Activated CD8-positive, alpha-beta memory T cell treated with anti-CD3 and anti-CD28 coated beads, Interleukin-2, amount 50 U/mL, for 4 hours (primary cell): Measurements from ENCODE around the gene CNTNAP5.

Source experiments
- DNase-seq: peaks from one replicate; pipeline ENCODE4 v3.0.0-alpha.2; 2020

CNTNAP5 gene

DNA sequence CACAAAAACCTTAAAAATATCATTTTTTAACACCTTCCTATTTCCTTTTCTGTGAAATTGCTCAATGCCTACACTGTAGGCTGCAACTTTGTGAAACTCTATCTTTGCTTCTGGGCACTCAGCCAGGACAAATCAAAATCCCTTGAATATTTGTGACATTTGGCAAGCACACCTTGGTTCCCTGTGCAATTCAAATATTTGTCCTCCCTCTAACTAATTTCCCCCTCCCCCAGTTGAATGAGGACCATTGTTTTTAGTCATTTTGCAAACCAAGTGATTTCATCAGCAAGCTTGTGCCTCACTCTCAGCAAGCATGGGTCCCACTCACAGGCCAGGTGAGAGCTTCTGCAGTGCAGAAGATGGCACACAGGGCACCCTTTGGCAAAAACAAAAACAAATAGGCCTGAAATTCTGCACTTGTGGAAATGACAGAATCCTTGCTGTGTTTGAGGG lies 541.5 kb downstream of the CNTNAP5 start:
- no peak for DNase-seq

DNA sequence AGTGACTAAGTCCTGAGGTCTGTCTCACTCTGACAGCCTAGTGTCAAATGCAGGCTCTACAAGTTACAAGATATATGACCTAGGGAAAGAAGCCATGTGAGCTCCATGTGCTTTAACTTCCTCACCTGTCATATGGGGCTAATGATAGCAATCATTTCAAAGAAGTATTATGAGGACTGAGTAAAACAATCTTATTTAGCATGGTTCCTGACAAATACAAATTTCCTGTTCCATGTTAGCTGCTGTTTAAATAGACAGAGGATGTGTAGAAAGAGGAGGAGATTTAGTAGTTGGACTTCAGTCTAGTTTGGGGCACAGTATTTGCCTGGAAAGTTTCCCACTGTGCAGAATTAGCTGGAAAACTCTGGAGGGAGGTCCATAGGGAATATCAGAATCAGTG lies 545.8 kb downstream of the CNTNAP5 start:
- DNase-seq, result no peak

DNA sequence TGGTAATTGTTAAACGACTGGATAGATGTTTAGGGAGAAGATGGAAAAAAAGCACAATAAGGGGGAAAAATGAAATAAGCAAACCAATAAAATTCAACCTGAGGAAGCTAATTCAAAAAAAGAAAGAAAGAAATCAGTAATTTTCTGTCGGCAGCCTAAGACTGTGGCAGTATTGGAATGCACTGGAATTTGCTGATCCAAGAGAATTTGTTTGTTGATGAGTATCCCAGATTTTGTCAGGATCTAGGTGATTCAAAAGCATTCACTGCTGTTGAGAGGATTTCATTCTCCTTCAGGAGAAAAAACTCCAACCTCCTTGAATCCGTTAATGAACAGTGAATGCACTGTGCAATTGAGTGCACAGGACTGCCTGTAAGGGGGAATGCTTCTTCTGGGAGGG lies 546.7 kb downstream of the CNTNAP5 start:
- no peak for DNase-seq

DNA sequence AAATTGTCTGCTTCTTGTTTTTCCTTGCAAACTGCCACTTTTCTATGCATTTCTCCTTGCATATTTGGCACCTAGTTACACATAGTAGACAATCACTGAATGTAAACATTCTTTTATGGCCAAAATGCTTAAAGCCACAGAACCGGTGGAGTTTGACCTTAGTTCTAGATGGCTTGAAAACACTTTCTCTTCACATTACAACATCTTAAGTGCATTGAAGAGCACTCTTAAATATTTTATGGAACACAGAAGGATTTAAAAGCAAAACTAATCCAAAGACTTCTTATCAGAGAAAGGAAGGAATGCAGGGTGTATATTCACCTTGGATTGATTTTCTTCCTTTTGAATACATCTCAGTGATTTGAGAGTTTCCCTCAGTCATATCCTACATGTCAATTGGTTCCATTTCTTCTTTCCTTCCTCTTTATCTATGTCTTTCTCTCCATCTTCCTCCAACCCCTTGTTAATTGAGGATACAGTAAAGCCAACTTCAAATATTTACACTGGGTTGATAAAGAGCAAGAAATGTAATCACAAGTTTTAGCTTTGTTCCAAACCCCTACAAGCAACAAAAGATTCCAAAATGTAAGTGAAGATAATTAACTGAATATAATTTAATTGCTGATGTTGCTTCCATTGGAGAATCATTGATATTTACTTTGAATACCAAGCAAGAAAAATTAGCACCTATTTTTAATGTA lies 548.0 kb downstream of the CNTNAP5 start:
- DNase-seq, result no peak

DNA sequence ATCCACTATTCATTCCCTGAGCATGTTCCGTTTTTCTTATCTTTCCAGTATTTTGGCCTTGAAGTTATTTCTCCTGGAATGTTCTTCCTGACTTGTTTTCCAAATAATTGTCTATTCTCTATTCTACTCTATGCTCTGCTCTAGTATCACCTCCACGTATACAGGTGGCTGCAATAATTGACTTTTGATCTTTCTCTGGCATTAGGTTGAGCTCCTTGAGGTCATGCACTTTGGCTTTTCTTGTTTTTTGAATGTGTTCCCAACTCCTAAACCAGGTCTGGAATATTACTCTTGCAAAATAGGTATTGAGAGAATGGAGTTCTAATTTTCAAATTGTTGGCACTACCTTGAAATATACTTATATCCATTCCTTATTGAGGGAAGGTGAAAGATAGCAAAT lies 550.4 kb downstream of the CNTNAP5 start:
- DNase-seq, result no peak

DNA sequence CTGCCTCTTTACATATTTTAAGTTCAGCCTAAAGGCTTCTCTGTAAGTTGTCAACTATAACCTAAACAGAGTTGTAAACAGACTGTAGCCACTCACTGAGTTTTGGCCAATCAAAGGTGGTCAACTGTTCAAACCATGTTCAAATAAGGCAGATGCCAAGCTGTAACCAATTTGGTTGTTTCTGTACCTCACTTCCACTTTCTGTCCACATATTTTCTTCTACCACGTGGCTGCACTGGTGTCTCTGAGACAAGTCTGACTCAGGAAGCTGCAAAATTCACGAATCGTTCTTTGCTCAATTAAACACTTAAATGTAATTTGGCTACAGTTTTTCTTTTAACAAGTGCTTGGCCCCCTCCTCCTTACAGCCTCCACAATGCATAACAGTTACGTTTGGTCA lies 555.2 kb downstream of the CNTNAP5 start:
- no peak for DNase-seq

DNA sequence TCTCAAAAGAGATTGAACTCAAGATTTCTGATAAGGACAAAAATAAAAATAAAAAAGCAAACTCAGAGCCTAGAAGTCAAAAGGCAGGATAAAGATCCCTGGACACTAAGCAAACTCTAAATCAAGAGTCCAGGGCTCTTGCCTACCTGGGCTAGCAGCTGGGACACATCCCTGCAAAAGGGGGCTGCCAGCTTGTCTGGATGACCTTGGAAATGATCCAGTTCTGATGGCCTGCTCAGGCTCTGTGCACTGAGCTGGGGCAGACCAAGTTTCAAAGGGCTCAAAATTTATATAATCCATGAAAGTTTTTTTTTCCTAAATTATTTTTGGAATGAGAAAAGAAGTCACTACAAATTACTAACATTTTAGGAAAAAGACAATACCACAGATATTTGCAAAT lies 557.3 kb downstream of the CNTNAP5 start:
- no peak for DNase-seq

DNA sequence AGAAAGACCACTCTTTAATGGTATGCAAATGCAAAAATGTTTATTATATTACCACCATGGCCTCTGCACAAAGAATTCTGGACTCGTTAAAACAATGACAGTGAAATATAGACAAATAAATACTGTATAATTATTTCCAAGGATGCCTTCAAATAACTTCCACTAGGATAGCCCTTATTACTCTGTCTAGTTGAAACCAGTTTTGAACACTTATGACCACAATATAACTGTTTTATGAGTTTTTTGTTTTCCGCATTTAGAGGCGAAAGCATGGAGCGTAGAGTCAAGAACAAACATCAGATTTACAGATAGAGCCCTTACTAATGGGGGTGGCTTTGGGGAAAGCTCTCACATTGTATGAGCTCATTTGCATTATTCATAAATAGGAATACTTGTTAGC lies 559.5 kb downstream of the CNTNAP5 start:
- DNase-seq, result no peak

DNA sequence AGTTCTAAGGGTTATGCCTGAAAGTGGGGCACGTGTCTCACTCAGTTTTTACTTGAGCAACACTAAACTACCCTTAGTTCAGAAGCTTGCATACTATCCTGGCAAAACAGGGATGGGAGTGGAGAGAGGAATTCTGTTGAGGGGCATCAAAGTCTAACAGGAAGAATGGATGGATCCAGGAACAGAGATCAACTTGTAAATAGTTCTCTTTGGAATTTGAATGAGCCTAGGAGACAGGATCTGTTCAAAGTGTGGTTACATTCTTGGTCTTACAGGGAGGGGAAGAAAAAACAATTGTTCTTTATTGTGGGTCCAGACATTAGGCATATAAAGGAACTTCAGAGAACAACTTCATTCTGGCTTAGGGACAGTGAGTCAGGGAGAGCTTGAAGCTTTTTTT lies 560.2 kb downstream of the CNTNAP5 start:
- DNase-seq, result no peak

DNA sequence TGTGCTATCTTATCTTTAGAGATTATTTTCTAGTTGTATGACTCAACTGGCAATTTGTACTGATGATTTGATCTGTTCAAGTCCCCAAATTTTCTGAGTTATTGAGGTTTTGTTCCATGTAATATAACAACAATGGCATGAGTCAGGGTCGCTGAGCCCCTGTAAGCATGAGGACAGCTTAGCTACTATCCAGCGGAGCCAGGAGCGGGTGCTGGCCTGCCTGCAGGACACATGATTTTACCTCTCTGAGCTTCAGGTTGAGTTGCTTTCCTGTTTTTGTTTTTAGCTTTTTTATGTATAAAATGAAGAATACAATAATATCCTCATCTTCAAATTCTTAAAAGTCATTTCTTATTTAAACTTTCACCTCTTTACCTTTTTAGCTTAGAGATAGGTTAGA lies 561.1 kb downstream of the CNTNAP5 start:
- no peak for DNase-seq

DNA sequence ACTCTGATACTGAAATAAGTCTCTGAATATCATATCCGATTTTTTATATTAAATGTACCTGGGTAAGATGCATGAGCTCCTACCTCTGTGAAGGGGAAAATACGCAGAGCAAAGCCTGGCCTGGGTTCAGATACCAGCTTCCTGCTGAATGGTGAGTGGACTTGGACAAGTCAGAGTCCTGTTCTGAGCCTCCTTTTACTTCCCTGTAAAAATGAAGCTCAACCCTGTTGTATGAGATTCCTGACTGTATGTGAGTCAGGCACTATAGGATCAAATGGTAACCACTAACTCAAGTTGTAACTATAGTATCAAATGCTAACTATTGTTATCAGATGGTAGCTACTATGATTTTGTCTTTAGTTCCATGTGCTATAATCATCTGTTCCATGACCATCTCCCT lies 561.7 kb downstream of the CNTNAP5 start:
- no peak for DNase-seq

DNA sequence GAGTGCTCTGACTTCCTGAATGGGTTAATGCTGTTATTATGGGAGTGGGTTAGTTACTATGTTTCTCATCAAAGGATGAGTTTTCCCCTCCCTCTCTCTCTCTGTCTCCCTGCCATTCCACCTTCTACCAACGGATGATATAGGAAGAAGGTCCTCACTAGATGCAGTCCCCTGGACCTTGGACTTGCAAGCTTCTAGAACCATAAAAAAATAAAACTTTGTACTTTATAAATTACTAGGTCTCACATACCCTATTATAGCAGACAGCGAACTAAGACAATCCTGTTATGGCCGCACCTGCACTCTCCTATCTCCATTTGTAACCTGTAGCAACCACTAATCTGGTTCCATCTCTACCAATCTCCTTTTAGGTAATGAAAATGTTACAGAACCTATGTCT lies 564.9 kb downstream of the CNTNAP5 start:
- no peak for DNase-seq

DNA sequence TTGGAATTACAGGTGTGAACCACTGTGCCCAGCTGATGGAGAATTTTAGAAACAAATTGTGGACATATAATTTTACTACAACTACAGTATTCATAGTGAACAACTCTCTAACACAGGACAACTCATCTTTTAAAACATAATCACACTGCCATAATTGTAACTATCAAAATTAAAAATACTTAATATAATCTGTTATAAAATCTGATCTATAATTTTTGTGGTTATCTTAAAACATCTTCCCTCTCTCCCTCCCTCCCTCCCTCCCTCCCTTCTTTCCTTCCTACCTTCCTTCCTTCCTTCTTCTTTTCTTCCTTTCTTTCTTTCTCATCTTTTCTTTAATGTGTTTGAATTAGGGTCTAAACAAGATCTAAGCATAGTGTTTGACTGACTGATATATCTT lies 577.7 kb downstream of the CNTNAP5 start:
- DNase-seq, result no peak

DNA sequence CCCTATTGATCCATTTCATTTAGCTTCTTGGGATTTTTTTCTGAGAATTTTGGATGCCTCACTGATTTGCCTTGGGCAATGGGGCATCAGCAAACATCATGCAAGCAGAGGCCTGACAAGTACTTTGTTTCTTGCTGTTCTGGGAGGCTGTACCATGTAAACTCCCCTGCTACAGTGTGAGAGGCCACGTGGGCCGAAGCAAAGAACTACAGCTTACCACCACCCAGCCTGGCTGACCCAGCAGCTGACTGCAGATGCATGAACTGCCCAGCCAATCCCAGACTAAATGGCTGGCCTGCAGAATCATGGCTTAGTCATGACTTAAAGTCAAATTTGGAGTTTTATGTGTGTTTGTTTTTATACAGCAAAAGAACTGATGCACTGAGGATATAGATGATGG lies 579.9 kb downstream of the CNTNAP5 start:
- DNase-seq, result no peak

DNA sequence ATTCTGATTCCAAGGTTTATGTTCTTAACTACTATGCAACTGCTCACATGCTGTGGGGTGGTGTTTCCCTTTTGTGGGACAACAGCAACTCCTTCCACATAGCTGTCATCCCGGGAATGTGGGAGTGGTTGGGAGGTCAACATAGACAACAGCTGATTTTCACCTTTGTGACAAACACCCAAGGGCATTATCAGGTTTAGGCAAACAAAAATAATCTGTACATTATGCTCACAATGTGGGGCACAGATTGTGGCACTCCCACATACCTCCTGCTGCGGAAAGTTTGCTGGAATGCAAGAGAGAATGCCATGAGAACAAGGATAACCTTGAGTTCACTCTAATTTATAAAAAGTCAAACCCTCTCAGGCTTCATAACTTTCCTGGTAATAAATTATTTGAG lies 582.6 kb downstream of the CNTNAP5 start:
- no peak for DNase-seq

DNA sequence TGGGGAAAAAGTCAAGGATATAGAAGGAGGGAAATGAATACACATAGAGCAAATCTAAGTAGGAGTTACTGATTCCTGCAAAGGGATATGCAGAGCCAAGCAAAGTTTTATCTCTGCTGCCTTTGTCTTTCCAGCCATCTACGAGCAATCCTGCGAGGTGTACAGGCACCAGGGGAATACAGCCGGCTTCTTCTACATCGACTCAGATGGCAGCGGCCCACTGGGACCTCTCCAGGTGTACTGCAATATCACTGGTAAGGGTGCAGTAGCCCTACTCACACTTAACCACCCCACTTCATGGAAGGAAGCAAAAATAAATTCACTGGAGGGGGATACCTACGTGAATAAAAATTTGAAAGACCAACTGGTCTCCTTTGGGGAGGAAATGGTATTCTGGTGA lies 584.6 kb downstream of the CNTNAP5 start:
- no peak for DNase-seq

DNA sequence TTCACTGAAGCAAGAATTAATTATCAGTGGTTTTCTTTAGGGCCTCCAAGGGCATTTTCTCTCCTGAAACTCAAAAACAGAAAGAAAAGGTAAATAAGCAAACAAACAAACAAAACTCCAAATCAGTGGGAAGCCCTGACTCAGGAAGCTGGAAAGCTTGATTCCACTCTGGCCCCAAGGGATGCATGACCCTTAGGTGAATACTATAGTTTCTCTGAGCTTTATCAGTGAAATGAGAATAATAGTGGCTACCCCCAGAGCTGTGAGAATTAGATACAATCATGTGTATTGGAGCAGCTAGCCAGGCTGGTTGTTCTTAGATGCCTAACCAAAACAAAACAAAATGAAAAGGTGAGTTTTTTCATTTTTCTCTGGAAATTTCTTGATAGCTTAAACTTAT lies 585.1 kb downstream of the CNTNAP5 start:
- DNase-seq, result no peak

DNA sequence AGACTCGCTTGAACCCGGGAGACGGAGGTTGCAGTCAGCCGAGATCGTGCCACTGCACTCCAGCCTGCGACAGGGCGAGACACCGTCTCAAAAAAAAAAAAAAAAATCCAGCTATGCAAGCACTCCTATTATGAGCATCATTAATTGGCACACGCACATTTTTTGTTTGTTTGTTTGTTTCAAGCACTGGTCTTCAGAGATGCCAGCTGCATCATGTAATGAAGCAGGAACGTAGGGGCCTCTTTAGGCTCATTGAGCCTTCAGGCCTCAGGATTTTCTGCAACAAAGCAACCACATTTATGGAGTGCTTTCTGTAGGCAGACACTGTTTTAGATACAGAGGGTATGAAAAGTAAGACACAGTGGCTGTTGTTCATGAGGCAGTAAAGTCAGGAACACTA lies 585.8 kb downstream of the CNTNAP5 start:
- DNase-seq, result no peak

DNA sequence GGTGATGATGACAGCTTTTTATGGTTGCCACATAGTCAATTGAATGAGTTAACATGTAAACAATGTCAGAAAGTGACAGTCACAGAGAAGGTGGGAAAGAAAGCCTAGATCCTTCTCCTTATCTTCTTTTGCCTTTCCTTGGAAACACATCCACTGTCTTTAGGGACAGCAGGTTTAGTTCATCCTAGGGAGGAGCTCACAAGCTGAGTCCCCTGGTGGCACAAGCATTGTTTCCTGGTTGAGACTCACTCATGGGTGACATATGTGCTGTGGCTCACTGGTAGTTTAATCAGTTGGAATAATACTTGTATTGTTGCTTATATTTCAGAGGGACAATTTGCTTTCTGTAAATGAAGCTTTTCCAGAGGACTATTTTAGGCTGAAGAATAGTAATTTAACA lies 598.5 kb downstream of the CNTNAP5 start:
- DNase-seq, result no peak

DNA sequence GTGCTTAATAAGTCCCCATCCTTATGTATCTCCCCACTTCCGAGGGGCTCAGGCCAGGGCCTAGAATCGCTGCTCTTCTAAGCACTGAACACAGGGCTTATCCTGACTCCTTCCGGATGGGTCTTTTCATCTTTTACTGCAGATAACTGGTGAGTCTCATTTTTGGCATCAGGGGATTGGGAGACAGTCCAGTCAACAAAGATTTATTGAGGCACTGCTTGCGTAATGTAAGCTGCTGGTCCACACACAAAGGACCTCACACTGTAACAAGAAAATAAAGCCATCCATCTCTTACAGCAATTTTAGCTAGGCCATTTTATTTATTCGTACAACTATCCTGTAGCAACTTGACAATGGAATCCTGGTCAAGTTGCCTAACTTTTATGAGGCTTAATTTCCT lies 600.5 kb downstream of the CNTNAP5 start:
- no peak for DNase-seq

DNA sequence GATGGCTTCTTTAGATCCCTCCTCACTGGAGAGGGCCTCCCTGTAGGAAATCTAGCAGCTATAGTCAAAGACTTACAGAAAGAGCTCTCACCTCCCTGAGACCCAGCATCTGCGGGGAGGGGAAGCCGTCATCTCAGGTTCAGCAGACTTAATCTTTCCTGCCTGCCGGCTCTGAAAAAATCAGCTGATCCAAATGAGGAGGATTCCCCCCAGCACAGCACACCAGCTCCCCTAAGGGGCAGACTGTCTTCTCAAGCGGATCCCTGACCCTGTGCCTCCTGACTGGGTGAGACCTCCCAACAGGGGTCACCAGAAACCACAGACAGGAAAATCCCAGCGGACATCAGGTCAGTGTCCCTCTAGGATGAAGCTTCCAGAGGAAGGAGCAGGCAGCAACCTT lies 601.9 kb downstream of the CNTNAP5 start:
- DNase-seq, result no peak

DNA sequence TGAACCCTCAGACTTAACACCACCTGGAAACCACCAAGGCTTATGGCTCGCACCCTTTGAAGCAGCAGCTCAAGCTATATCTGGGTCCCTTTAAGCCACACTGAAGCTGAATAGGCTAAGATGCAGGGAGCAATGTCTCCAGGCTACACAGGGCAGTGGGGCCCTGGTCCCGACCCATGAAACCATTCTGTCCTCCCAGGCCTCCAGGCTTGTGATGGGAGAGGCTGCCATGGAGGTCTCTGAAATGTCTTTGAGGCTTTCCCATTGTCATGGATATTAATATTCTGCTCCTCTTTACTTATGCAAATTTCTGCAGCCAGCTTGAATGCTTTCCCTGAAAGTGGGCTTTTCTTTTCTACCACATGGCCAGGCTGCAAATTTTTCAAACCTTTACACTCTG lies 608.7 kb downstream of the CNTNAP5 start:
- no peak for DNase-seq

DNA sequence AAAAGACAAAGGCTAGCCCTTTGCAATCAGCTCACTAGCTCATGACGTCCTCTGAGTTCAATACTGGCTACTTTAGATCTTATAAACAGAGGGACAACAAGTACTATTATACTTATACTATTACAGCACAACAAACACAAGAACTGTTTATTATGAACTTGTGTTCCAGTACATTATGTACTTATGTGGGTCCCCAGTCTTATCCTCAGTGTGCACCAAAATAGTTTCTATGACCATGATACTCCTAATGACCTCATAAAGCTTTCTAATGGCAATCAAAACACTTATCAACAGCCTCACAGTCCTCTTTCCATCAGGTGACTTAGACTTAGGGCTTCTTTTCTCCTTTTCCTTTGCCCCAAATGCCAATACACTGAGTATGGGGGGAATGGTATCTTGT lies 614.4 kb downstream of the CNTNAP5 start:
- no peak for DNase-seq

DNA sequence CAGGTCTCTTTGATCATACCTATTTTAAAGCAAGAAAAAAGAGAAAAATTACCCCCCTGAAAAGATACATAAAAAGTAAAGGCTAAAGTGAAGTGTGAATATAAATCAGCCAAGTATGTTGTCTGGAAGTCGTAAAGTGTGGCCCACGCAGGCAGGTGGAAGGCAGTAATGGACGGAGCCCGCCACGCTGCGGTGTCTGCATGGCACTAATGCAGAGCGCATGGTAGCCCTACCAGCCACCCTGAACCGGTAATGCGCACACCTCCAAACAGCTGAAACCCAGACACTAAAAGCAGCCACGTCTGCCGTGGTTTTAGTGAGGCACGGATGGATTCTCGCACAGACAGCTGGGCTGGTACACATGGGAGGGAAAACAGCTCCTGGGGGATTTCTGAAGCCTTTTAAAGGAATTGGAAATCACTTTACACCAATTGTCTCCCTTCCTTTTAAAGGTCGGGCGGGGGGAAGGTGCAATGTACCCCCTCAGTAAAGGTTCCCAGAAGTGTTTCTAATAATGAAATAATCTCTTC lies 615.2 kb downstream of the CNTNAP5 start:
- DNase-seq, result no peak

DNA sequence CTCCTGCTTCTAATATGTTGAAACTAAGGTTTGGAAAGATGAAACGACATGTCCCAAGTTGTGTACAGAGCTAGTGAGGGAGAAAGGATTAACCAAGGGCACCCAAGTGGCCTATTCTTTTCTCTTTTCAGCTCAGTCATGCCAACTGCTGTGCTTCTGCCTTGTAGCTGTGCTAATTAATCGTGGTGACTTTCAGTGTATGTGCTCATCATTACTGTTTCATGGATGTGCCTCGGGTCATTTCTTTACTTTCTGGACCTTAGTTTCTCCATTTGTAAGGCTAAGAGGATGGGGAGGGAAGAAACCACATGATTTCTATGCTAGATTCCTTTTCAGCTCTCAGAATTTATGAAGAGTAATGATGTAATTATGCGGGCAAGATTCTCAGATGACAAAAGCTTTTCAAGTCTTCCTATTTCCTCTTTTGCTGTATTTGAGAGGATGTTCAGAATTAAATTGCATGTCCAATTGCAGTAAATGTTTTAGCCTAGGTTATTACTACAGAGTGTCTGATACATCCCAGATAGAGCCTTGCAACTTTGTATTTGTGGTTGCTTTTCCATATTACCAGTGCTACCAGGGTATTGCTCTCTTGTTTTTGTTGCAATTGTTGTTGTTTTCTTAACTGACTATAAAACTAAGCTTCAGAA lies 621.2 kb downstream of the CNTNAP5 start:
- no peak for DNase-seq
